Activated CD4-positive, alpha-beta T cell treated with anti-CD3 and anti-CD28 coated beads, Interleukin-2, amount 10 ng/mL, durations not matched to agents 7 days and 5 days (primary cell): ENCODE data around the gene GAL. TPM values are rescaled to one million over a fixed set of nuclear protein-coding genes. Genes with fewer than 3 reads are reported as not detected.

Source experiments
- CTCF ChIA-PET: fragments of 350-600 bp; sonication (Branson Sonifier 250); formaldehyde crosslinking; loops from one replicate; lab custom pipeline; 2021; ENCODE audit warnings: antibody characterized with exemption; lab: Charles Lee
- POLR2A ChIA-PET: fragments of 350-600 bp; sonication (Branson Sonifier 250); formaldehyde crosslinking; loops from one replicate; lab custom pipeline; 2021; ENCODE audit warnings: antibody characterized with exemption; lab: Charles Lee
- DNase-seq: peaks from one replicate; pipeline ENCODE4 v3.0.0-alpha.2; 2020
- H3K27ac Mint-ChIP-seq: one replicate; pipeline ENCODE4 v1.8.0; 2021; ENCODE audit warnings: mild to moderate bottlenecking, moderate library complexity, mixed read lengths
- H3K27me3 Mint-ChIP-seq: one replicate; pipeline ENCODE4 v1.8.0; 2021; ENCODE audit warnings: mixed read lengths
- H3K36me3 Mint-ChIP-seq: one replicate; pipeline ENCODE4 v1.8.0; 2021; ENCODE audit warnings: low read depth, mixed read lengths
- H3K4me1 Mint-ChIP-seq: one replicate; pipeline ENCODE4 v1.8.0; 2021; ENCODE audit warnings: mixed read lengths
- H3K4me3 Mint-ChIP-seq: one replicate; pipeline ENCODE4 v1.8.0; 2021; ENCODE audit warnings: mild to moderate bottlenecking, moderate library complexity, mixed read lengths
- H3K9me3 Mint-ChIP-seq: one replicate; pipeline ENCODE4 v1.8.0; 2021; ENCODE audit warnings: mixed read lengths
- total RNA-seq, 2 experiments: library from RNA; stranded (reverse); gene quantifications; one replicate each; pipeline ENCODE4 v1.2.3, GENCODE V29; 2021

The GAL gene
- total RNA-seq, 2 experiments from 2014 or later, result not detected

DNA sequence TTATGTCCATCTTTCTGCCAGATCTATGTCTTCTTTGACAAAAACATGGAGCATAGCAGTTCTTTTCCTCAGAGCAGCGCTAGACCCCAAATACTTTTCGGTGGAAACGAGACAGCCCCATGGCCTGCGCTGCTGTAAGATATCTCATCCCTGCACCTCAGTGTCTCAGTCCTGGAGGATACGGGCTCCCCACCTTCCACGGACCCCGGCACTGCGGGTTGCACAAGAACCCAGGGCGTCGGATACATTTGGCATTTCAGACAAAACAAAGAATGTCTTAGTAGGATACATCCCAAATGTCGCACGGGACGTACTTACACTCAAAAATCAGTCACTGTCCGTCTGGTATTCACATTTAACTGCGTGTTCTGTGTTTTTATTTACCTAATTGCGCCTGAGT is 9.9 kb upstream of the GAL start:
- Mint-ChIP-seq H3K27ac (no peak overlapping the region), H3K9me3 (no peaks in the 10 kb centered on the region), H3K36me3 (no peaks in the 10 kb centered on the region), H3K27me3 (peaks cover 3% of the 10 kb centered on the region), H3K4me3 (no peak overlapping the region), H3K4me1 (no peaks in the 10 kb centered on the region)
- ChIA-PET CTCF (no interaction called here), POLR2A (no interaction called here)
- DNase-seq, result no peak

DNA sequence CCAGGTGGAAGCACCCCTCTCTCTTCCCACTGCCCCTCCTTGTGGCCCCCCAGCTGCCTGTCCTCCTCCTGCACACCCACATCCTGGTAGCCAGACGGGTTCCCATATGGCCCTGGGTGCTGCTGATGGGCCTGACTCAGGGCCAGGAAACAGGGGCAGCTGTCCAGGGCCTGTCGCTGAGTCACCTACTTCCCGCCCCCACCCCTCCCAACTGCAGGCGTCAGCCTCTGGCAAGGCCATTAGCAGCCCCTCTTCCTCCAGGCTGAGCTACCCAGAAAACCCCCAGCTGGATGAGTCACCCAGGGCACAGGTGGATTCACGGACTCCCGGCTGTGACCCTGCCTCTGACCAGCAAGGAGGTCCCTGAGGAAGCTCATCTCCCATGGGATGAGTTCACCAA is 6.9 kb upstream of the GAL start:
- H3K27ac Mint-ChIP-seq, result no peak overlapping the region
- no peaks in the 10 kb centered on the region for H3K4me1 Mint-ChIP-seq
- H3K36me3 Mint-ChIP-seq, result no peaks in the 10 kb centered on the region
- ChIA-PET POLR2A (no interaction called here), CTCF (interaction anchor here (0.7 to 1.0 kb wide), 2 partner anchors 28 to 165 kb away, joined by 3 read pairs; no protein-coding TSS in a partner anchor)
- no peaks in the 10 kb centered on the region for H3K9me3 Mint-ChIP-seq
- H3K27me3 Mint-ChIP-seq, result peaks cover 5% of the 10 kb centered on the region
- no peak overlapping the region for H3K4me3 Mint-ChIP-seq
- DNase-seq, result no peak

DNA sequence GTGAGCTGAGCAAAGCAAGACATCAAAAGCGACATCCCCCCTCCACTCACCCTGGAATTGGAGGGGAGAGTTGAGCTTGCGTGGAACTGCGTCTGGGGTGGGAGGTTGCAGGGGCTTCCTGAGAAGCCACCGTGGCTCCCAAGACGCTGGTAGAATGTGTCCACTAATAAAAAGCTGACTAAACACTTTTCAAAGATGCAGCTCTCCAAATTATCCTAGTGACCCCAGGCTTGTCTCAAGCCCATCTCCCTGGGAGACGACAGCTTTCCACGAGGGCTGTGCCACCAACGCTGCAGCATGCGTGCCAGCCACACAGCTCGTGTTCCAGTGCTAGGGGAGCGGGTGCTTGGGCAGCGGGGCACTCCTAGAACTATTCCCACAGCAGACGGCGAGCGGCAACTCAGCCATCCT is 6.3 kb upstream of the GAL start:
- Mint-ChIP-seq H3K27ac (no peak overlapping the region), H3K27me3 (peaks cover 11% of the 10 kb centered on the region), H3K9me3 (no peaks in the 10 kb centered on the region), H3K36me3 (no peaks in the 10 kb centered on the region), H3K4me1 (no peaks in the 10 kb centered on the region), H3K4me3 (no peak overlapping the region)
- DNase-seq, result no peak
- POLR2A ChIA-PET, result no interaction called here
- CTCF ChIA-PET, result interaction anchor here (0.7 to 1.0 kb wide), 2 partner anchors 29 to 165 kb away, joined by 3 read pairs; no protein-coding TSS in a partner anchor

DNA sequence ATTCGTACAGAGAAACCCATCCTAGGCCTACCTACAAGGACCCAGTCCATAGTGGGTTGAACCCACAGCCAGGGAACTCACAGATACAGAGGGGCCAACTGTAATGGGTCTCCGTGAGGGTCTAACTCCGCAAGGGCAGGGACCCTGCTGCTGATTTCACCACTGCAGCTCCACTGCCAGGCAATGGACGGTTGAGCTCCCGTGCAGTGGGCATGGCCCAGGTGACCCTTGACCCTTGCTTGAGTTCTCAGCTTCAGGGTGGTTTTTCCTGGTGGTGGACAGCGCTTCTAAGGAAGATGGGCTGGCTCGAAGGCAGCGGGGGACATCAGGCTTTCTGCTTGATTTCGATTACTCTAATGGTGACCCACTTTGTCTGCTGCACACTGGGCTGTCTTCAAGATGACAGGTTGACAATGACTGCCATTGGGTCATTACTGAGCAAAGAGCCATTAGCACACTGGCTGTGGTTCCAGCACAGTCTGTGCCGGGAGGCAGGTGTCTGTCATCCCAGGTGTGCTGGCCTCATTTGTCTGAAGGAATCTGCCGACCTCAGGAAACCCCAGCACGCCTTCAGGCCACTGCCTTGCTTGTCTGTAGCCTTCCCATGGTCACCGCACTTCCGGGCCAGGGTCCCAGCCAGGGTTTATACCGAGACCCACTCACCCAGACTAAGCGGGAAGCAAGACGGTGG is 3.7 kb upstream of the GAL start:
- no peaks in the 10 kb centered on the region for H3K36me3 Mint-ChIP-seq
- CTCF ChIA-PET, result no interaction called here
- no peaks in the 10 kb centered on the region for H3K9me3 Mint-ChIP-seq
- peaks cover 24% of the 10 kb centered on the region for H3K27me3 Mint-ChIP-seq
- H3K4me1 Mint-ChIP-seq, result no peaks in the 10 kb centered on the region
- DNase-seq, result no peak
- H3K4me3 Mint-ChIP-seq, result no peak overlapping the region
- H3K27ac Mint-ChIP-seq, result no peak overlapping the region
- POLR2A ChIA-PET, result no interaction called here

DNA sequence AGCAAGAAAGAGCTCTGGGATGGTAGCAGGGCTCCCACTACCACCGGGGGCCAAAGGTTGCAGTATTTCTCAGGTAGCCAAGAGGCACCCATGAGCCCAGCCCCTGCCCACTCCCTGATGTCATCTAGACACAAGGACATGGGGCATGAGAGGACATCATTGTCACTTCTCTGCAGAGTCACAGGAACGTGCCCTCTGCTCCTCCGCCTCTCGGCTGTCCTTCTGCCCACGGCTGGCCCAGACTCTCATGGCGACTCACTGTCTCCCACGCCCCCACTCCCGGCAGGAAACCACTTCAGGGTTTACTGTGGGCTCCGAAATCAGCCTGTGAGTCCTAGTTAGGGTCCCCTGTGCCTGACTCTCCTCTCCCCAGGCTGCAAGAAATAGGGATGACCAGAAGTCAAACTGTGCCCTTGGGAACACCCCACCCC is 1.8 kb upstream of the GAL start:
- Mint-ChIP-seq H3K9me3 (no peaks in the 10 kb centered on the region), H3K4me3 (no peak overlapping the region), H3K27me3 (peaks cover 37% of the 10 kb centered on the region), H3K4me1 (no peaks in the 10 kb centered on the region), H3K27ac (no peak overlapping the region), H3K36me3 (no peaks in the 10 kb centered on the region)
- ChIA-PET POLR2A (no interaction called here), CTCF (no interaction called here)
- no peak for DNase-seq

DNA sequence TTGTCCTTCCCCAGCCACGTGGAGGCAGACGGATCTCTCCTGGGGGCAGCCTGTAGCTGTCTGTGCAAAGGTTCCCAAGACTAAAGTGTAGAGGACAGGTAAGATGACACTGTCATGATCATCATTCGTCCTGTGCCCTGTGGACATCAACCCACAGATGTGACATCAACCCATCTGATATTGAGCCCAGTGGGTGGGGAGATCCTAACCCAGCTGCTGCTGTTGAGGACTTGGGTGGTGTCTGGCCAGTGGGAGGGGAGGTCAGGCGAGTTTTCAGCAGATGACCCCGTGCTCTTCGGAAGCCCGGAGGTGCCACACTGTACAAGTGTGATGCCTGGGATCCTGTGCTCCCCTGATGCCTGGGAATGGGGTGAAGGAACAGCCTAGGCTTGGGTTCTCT is 1.2 kb upstream of the GAL start:
- H3K9me3 Mint-ChIP-seq, result no peaks in the 10 kb centered on the region
- H3K4me3 Mint-ChIP-seq, result no peak overlapping the region
- CTCF ChIA-PET, result no interaction called here
- no peak overlapping the region for H3K27ac Mint-ChIP-seq
- POLR2A ChIA-PET, result no interaction called here
- no peak for DNase-seq
- peaks cover 42% of the 10 kb centered on the region for H3K27me3 Mint-ChIP-seq
- H3K36me3 Mint-ChIP-seq, result no peaks in the 10 kb centered on the region
- no peaks in the 10 kb centered on the region for H3K4me1 Mint-ChIP-seq

DNA sequence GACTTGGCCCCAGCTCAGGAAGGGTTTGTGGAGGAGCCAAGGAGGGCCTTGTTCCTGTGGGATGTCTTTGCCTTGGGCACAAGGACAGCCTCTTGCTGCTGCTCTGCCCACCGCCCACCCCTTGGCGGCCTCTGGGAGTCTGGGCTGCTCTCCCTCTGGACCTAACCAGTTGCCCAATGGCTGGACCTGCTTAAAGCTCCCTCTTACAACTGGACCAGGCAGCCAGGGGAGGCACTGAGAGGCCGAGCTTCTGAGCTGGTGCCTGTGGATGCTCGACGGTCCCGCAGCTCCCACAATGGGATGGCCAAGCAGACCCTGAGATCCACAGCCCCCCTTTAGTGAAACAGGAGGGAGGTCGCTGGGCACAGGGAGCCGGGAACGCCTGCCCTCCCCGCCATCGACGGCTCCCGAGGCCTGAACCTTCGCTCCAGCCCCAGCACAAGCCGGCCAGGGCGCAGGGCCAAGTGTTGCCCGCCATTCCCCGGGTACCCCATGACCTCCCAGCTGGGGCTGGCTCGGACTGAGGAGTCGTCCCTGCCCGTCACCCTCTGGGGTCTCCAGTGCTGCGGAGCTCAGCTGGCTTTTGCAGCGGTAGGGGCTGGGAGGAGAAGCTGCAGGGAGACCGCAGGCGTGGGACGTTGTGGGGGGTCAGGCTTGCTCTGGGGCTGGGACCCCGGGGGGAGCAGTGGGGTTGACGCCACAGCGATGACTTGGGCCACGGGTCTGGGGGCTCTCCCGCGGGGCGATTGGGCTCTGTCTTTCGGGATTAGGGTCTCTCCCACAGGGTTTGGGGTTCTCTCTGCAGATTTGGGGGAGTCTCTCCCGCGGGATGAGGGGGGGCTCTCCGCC is 584 bp upstream of the GAL start:
- CTCF ChIA-PET, result no interaction called here
- no peak overlapping the region for H3K4me3 Mint-ChIP-seq
- DNase-seq, result no peak
- H3K27ac Mint-ChIP-seq, result no peak overlapping the region
- no peaks in the 10 kb centered on the region for H3K36me3 Mint-ChIP-seq
- POLR2A ChIA-PET, result no interaction called here
- no peaks in the 10 kb centered on the region for H3K9me3 Mint-ChIP-seq
- peaks cover 42% of the 10 kb centered on the region for H3K27me3 Mint-ChIP-seq
- no peaks in the 10 kb centered on the region for H3K4me1 Mint-ChIP-seq

DNA sequence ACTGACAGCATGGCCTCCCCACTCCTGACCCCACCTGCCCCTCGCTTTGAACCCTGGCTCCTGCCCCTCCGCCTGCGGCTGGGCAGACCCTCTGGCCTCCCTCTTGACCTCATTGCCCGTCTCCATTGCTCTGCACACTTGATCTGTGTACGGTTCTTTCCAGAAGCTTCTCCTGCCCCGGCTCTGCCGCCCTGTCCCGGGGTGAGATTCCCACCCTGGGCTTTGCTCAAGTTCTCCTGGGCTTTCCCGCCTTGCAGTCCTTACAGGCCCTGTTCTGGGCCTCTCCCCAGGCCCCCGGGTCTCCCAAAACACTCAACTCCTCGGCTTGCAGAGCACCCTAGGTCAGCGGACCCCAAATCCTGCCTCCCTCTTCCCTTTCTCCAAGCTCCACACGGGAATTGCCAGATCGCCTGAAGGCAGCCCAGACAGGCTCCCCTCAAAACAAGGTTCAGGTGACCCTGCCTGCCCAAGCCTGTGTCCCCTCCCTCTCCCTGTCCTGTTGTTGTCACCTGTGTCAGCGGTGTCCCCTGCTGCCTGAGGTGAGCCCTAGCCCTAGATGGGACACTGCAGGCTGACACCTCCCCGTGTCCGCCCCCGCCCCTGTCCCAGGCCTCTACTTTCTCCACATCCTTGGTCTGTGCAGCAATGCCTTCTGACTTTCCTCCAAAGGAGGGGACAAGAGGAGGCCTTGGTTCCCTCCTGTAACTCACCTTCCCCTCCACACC is 1.5 kb downstream of the GAL start:
- Mint-ChIP-seq H3K27me3 (peaks cover 54% of the 10 kb centered on the region), H3K4me1 (peaks cover 13% of the 10 kb centered on the region), H3K36me3 (no peaks in the 10 kb centered on the region), H3K4me3 (no peak overlapping the region), H3K27ac (no peak overlapping the region), H3K9me3 (no peaks in the 10 kb centered on the region)
- ChIA-PET CTCF (no interaction called here), POLR2A (no interaction called here)
- no peak for DNase-seq

DNA sequence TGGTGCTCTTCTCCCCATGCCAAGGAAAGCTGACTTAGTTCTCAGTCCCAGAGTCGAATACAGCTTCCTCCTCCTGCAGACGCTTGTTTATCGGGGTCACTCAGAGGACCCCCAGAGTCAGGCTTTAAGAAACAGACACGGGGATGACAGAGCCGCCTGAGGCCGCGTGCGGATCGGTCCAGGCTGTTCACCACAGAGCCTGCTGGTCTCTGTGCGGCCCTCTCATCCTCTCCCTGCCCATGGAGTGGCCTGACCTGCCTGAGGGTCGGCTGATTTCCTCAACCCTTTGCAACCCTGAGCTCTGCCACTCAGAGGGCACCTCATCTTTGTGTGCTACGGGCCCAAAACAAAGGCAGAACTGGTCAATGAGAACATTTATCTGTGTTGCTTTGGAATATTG is 2.1 kb downstream of the GAL start:
- ChIA-PET CTCF (no interaction called here), POLR2A (no interaction called here)
- Mint-ChIP-seq H3K9me3 (no peaks in the 10 kb centered on the region), H3K4me3 (no peak overlapping the region), H3K4me1 (peaks cover 19% of the 10 kb centered on the region), H3K36me3 (no peaks in the 10 kb centered on the region), H3K27me3 (peaks cover 58% of the 10 kb centered on the region), H3K27ac (no peak overlapping the region)
- DNase-seq, result no peak

DNA sequence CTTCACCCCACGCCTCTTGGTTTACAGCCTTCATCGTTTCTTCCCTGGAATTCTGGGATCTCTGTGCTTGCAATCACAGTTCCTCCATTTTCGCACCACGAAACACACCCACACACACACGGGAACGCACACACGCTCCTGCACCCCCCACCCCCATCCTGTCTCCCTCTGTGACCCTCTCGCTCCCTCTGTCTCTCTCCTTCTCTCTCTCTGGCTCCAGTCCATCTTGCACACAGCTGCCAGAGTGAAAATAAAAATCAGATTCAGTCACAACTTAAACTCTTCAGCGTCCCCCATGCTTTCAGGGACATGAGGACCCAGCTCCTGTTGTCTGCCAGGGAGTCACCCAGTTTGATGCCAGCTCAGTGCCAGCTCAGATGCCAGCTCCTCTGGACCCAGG is 3.0 kb downstream of the GAL start:
- ChIA-PET CTCF (interaction anchor here (0.6 kb wide), 1 partner anchor 39 kb away, joined by 3 read pairs; no protein-coding TSS in a partner anchor), POLR2A (no interaction called here)
- Mint-ChIP-seq H3K27ac (no peak overlapping the region), H3K27me3 (peaks cover 57% of the 10 kb centered on the region), H3K4me3 (no peak overlapping the region), H3K9me3 (no peaks in the 10 kb centered on the region), H3K4me1 (peaks cover 20% of the 10 kb centered on the region), H3K36me3 (no peaks in the 10 kb centered on the region)
- DNase-seq, result no peak

DNA sequence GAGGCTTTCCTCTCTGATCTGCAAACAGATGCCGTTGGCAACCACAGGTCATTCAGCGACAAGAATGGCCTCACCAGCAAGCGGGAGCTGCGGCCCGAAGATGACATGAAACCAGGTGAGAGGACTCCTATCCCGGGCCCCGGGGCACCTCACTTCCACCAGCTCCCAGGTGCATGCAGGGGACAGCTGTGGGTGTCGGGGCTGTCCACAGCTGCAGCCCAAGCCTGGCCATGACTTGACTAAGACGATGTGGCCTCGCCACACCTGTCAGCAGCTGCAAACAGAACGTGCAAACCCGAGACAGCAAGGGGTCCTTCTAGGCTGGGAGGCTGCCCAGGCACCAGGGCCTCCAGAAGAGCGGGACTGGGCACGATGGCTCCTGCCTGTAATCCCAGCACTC is 3.6 kb downstream of the GAL start:
- H3K9me3 Mint-ChIP-seq, result no peaks in the 10 kb centered on the region
- no peak for DNase-seq
- H3K27ac Mint-ChIP-seq, result no peak overlapping the region
- H3K27me3 Mint-ChIP-seq, result peaks cover 50% of the 10 kb centered on the region
- no peak overlapping the region for H3K4me3 Mint-ChIP-seq
- POLR2A ChIA-PET, result no interaction called here
- CTCF ChIA-PET, result no interaction called here
- H3K36me3 Mint-ChIP-seq, result no peaks in the 10 kb centered on the region
- peaks cover 20% of the 10 kb centered on the region for H3K4me1 Mint-ChIP-seq

DNA sequence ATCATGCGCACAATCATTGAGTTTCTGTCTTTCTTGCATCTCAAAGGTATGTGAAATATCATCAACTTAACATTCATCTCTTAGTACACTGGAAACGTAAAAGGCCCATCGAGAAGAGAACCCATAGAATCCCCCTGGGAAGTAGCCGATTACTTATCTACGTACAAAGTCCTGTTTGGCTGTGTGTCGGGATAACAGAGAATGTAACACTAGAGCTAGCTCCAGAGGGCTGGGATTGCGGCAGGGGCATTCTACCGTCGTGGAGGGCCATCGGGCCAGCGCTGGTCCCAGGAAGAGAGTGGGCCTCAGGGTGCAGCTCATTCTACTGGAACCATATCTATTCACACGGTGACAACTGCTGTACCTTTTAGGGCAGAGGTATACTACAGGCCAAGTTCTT is 4.5 kb downstream of the GAL start:
- Mint-ChIP-seq H3K4me3 (no peak overlapping the region), H3K36me3 (no peaks in the 10 kb centered on the region), H3K9me3 (no peaks in the 10 kb centered on the region), H3K27ac (no peak overlapping the region), H3K27me3 (peaks cover 46% of the 10 kb centered on the region), H3K4me1 (peaks cover 20% of the 10 kb centered on the region)
- ChIA-PET CTCF (no interaction called here), POLR2A (no interaction called here)
- no peak for DNase-seq
